Epithelial cell of prostate (primary cell): Measurements from ENCODE around the gene STX12.
"Not testable (repeated sequence)": the region's sequence is repeated elsewhere in the genome, so short reads cannot be mapped to it uniquely, and the experiment has no call there.

ENCODE experiments used
- DNase-seq: peaks from one replicate; pipeline ENCODE4 v3.0.0-alpha.2; 2011; ENCODE audit warnings: low read depth, low spot score
- H3K27ac ChIP-seq: fragments of 450-650 bp; 2 replicates; pipeline ENCODE4 v1.5.1; 2017; ENCODE audit warnings: mild to moderate bottlenecking

Gene STX12

DNA sequence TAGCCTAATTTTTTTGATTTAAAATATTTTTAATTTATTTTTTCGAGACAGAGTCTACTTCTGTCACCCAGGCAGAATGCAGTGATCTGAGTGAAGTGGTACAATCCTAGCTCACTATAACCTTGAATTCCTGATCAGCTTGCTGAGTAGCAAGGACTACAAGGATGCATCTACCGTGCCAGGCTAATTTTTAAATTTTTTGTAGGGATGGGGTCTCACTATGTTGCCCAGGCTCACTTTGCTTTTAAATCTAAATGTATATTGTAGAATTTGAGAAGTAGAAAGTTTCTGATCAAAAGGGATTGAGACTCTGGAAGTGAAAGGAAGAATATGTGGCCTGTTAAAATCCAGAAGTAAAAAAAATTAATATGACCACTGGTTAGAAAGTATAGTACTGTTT, 1.6 kb downstream of the STX12 start:
- no peak for DNase-seq
- H3K27ac ChIP-seq = peak overlapping the region; percentile 81

GRCh38 chr1:27775336-27775735, 2.3 kb downstream of the STX12 start:
- not testable (repeated sequence) for H3K27ac ChIP-seq, DNase-seq

DNA sequence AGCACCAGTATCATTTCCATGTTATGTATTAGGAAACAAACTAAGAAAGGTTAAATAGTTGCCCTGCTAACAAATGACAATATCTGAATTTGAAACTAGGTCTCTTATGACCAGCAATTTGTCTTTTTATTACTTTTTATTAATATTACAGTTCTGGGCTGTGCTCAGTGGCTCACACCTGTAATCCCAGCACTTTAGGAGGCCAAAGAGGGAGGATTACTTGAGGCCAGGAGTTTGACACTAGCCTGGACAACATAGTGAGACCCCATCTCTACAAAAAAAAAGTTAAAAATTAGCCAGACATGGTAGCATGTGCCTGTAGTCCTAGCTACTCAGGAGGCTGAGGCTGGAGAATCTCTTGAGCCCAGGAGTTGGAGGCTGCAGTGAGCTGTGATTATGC, 3.3 kb downstream of the STX12 start:
- not testable (repeated sequence) for H3K27ac ChIP-seq, DNase-seq

GRCh38 chr1:27778056-27778455, 5.0 kb downstream of the STX12 start:
- H3K27ac ChIP-seq = no peak overlapping the region
- no peak for DNase-seq

DNA sequence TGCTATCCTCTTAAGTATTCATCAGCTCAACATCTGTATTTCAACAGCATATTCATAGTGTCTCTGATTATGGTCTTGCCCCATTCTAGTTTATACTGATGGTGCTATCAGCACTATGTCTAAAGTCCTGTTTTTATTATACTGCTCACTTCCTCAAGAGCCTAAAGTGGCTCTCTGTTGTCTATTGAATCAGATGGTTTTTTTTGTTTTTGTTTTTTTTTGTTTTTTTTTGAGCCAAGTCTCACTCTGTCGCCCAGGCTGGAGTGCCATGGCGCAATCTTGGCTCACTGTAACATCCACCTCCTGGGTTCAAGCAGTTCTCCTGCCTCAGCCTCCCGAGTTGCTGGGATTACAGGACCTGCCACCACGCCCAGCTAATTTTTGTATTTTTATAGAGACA, 6.1 kb downstream of the STX12 start:
- H3K27ac ChIP-seq = no peak overlapping the region
- no peak for DNase-seq

DNA sequence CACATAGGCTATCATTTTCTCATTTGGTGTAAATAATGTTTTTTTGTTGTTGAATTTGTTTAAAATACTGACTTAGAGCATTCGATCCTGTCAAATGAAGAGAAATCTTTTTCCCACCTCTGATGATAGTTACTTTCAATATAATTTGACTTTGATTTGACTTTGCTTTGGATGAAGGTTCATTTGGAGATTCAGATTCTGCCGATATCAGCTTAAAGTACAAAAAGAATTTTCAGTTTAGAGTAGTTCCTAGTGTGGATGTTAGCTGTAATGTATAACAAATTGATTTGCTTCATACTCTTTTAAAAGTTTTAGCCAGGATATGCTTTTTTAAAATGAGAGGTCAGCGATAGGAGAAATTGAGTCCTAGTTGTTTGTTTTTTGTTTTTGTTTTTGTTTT, 9.9 kb downstream of the STX12 start:
- DNase-seq = no peak
- H3K27ac ChIP-seq = peak overlapping the region; percentile 70

DNA sequence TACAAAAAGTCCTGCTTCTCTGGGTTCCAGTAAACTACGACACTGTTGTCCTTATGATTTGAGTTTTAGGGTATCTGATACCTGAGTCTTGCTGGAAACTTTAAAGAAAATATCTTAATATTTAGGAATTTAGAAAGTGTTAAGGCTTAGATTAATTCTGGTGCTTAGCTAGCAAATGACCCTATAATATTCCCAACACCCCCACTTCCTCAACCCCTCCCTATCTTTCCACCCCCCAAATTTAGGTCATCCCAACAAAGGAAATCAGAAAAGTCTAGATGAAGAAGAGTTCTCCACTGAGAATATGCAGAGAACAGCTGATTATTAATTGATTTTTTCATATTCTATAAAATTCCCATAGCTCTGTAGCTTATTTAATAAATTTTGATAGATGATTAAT, 11.7 kb downstream of the STX12 start:
- H3K27ac ChIP-seq = peak overlapping the region; percentile 70
- DNase-seq = no peak

- H3K27ac ChIP-seq = peak overlapping the region; percentile 70
- no peak for DNase-seq
Measured at GRCh38 chr1:27785781-27786455, 12.9 kb downstream of the STX12 start.

GRCh38 chr1:27787895-27788294, 14.9 kb downstream of the STX12 start:
- peak; percentile 22 for DNase-seq
- H3K27ac ChIP-seq = peak overlapping the region; percentile 53

DNA sequence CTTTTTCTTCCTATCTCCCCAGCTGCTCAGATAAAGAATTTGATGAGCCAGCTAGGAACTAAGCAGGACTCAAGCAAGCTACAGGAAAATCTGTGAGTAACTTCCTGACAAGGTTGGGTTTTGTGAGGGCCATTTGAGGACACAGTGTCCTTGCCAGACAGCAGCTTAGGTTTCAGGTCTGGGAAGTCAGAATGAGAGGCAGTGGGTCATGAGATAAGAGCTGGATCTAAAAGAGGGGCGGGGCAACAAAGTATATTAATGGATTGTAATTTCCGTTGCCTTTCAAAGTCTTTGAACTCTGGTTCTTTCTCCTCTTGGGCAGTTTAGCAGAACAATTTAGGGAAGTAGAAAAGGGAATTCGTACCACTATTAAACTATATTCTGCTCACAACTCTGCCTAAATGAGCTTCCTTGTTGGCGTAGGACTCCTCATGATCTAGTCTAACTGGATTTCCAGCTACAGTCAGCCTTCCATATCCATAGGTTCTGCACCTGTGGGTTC, 16.6 kb downstream of the STX12 start:
- no peak for DNase-seq
- peak overlapping the region; percentile 53 for H3K27ac ChIP-seq

DNA sequence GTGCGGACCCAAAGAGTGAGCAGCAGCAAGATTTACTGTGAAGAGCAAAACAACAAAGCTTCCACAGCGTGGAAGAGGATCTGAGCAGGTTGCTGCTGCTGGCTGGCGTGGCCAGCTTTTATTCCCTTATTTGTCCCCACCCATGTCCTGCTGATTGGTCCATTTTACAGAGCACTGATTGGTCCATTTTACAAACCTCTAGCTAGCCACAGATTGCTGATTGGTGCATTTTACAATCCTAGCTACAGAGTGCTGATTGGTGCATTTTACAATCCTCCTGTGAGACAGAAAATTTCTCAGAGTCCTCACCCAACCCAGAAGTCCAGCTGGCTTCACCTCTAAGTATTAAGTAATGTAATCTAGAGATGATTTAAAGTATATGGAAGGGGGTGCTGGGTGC, 17.3 kb downstream of the STX12 start:
- peak overlapping the region; percentile 53 for H3K27ac ChIP-seq
- DNase-seq = not testable (repeated sequence)

DNA sequence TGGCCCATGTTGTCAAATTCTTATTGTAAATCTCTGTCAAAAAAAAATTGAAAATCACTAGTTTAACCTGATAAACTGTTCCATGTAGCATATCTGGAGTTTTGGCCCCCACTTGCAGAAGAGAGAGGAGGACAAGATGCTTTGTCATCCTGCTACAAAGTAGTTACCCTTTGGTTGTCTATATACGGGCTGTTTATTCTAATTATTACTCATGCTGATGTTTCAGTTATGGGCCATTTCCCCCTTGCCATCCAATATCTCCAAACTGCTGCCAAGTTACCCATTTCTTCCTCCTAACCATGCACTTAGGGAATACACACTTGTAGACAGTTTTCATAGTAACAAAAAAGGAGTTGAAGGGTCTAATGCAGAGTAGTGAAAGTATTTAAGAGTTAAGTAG, 22.6 kb downstream of the STX12 start:
- no peak for DNase-seq
- H3K27ac ChIP-seq = no peak overlapping the region

DNA sequence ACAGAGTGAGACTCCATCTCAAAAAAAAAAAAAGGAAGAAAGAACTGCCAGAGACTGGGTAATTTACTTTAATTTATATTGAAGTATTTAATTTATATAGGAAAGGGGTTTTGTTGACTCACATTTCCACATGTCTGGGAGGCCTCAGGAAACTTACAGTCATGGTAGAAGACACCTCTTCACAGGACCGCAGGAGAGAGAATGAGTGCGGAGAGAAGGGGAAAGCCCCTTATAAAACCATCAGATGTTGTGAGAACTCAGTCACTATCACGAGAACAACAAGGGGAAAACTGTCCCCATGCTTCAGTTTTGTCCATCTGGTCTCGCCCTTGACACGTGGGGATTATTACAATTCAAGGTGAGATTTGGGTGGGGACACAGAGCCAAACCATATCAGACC, 31.8 kb downstream of the STX12 start:
- no peak for DNase-seq
- H3K27ac ChIP-seq = no peak overlapping the region

DNA sequence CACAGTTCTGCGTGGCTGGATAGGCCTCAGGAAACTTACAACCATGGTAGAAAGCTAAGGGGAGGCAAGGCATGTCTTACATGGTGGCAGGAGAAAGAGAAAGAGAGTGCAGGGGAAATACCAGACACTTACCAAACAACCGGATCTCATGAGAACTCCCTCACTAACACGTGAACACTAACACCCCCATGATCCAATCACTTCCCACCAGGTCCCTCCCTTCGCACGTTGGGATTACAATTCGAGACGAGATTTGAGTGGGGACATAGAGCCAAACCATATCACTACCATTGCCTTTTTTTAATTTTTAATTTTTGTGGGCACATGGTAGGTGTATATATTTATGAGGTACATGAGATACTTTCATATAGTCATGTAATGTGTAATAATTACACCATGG, 33.7 kb downstream of the STX12 start:
- H3K27ac ChIP-seq = no peak overlapping the region
- DNase-seq = no peak

DNA sequence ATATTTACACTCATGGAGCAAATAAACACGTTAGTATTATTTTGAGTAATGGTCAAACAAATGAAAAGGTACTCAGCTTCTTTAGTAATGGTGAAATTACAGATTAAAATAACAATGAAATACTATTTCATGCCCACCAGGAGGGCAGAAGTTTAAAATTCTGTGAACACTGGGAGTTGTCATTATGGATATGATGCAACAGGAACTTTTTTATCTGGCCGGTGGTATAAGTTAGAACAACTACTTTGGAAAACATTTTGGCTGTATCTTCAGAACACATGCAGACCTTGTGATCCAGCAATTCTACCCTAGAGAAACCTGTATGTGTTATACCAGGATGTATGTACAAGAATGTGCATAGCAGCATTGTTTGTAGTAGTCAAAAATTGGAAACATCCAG, 34.4 kb downstream of the STX12 start:
- no peak for DNase-seq

GRCh38 chr1:27808131-27808530, 35.1 kb downstream of the STX12 start:
- DNase-seq, H3K27ac ChIP-seq: not testable (repeated sequence)

More for the DNA sequence above, 34.4 kb downstream of the STX12 start:
- H3K27ac ChIP-seq = no peak overlapping the region

DNA sequence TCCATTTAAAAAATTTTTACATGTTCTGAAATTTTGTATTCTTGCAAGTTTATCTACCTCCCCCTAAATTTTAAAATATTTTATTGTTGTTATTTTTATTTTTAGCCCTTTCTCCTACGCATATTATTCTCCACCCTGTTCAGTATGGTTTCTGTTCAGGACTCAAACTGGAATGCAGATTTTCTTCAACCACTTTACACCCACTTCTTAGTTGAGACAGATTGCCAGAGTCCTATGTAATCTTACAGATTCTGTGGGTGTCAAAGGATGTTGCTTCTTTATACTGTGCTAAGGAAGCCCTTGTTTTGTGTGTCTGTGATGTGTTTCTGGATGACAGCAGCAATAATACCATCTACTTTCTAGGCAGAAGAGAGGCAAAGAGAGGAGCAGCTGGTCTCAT, 36.9 kb downstream of the STX12 start:
- no peak overlapping the region for H3K27ac ChIP-seq
- DNase-seq = no peak

DNA sequence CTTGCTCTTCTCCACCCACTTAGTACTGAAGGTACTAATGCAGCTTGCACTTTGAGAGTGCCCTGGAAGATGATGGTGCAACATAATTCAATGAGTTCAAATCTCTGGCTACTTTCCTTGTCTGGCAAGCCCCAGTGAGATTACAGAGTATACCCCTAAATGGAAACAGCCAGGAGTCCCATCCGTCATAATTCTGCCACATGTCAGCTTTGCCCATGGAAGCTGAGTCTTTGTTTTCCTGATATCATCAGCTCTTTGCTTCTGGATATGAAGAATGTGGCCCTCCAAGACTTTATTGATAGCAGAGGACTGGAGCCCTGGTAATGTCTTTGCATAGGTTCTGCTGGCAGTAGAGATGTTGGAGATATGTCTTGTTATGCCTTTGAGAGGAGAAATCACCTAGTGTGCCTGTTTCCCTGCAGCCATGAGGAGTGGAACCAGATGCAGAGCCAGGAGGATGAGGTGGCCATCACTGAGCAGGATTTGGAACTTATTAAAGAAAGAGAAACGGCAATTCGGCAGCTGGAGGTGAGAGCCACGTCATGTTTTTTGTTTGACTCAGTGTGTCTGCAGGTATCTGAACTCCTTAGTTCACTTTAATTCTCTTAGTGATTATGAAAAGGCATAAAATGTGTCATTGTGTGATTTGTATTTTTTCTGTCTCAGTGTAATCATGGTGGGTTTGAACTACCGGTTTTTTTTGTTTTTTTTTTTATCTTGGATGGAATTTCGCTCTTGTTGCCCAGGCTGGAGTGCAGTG, 38.9 kb downstream of the STX12 start:
- no peak for DNase-seq
- H3K27ac ChIP-seq = no peak overlapping the region

DNA sequence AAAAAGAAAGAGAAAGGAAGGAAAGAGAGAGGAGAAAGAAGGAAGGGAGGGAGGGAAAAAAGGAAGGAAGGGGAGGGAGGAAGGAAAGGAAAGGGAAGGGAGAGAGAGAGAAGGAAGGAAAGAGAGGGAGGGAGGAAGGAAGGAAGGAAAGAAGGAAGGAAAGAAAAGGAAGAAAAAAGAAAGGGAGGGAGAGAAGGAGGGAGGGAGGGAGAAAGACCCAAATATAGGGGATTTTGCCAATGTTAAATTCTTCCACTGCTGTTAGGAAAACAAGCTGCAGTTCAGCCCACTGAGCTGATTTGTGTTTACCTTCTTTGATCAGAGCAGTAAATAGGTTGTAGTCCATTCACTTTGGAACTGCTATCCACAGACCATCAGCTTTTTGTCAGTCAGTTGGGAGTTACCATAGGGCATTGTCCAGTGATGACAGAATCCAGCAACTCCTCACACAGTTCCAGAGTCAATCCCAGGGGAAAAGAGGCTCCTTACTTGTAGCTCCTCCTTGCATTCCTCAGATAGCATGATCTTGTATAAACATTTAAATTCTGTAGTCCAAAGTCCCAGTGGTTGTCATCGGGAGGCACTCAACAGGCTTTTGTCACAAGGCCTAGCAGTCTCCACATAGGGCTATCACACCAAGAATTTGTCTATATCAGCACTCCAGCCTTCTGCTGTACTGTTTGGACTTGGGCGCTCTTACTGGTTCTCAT, 44.1 kb downstream of the STX12 start:
- DNase-seq = no peak

GRCh38 chr1:27821761-27822315, 48.8 kb downstream of the STX12 start:
- no peak overlapping the region for H3K27ac ChIP-seq
- no peak for DNase-seq

More for the DNA sequence above, 44.1 kb downstream of the STX12 start:
- no peak overlapping the region for H3K27ac ChIP-seq

DNA sequence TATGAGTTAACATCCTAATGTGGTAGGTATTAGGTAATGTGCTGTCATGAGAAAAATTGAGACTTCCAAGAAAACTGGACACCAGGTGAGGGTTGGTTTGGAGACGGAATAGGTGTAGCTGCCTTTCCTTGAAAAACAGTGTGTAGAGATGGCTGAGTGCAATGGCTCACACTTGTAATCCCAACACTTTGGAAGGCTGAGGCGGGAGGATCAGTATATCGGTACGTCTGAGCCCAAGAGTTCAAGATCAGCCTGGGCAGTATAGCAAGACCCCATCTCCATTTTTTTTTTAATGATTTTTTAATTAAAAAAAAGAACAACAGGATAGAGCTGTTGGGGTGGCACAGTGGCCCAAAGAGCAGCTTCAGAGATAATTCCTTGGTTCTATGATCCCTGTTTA, 50.8 kb downstream of the STX12 start:
- H3K27ac ChIP-seq = no peak overlapping the region
- no peak for DNase-seq
